ENCODE measurements around the gene ASTL. TPM values are rescaled to one million over a fixed set of nuclear protein-coding genes. Genes with fewer than 3 reads are reported as not detected.

ASTL gene
- total and polyA plus RNA-seq, 9 of the 15 experiments (the other 6 are each of a cell fraction or from before 2014, with no cell fraction given), result not detected

- TF ChIP-seq PBX2 (CRISPR knock-in tag; IDR thresholded peaks at IDR 0.05; ENCODE audit: low read depth) (no peak), PBX2 (tag; conservative IDR thresholded peaks at IDR 0.05; ENCODE audit: low read depth) (peak; percentile 76), MAFF (IDR thresholded peaks at IDR 0.05; ENCODE audit: low read length) (peak; percentile 83), C11orf30 (IDR thresholded peaks at IDR 0.05; ENCODE audit: low read depth) (peak; percentile 95), MAFK (IDR thresholded peaks at IDR 0.05; ENCODE audit: low read length) (peak; percentile 69), TAL1 (IDR thresholded peaks at IDR 0.05) (peak; percentile 61; the same call in 1 of the 2 replicates), SMARCE1 (IDR thresholded peaks at IDR 0.05) (0 out of 2 replicates have a peak, but pooled peaks have one; percentile 41), NFIC (IDR thresholded peaks at IDR 0.05) (peak; percentile 98)
These were observed 43.1 kb downstream of the ASTL start (continued) for GRCh38 chr2:96095116-96095636.

GRCh38 chr2:96093528-96093927, 44.8 kb downstream of the ASTL start:
- in situ Hi-C loops (cut with MboI) (loop anchor here (25.0 kb wide), 1 partner anchor 306 kb away; no protein-coding TSS in a partner anchor), intact Hi-C loops (cut with micrococcal nuclease) (no loop called here)
- Histone ChIP-seq H3K4me1 (replicated peaks in 1 of 2; ENCODE audit: control insufficient read depth in 2 of 2, insufficient read depth in 2 of 2, low read length in 2 of 2) (peaks cover 11 to 32% of the 10 kb centered on the region in 2 experiments; a peak in 4 of 5 replicates), H3K4me2 (ENCODE audit: insufficient read depth, low read length) (no peak overlapping the region), H3K27ac (ENCODE audit: extremely low read depth, low read depth, low read length) (no peak overlapping the region), H3K4me3 (no peak overlapping the region), H3K9me1 (ENCODE audit: control insufficient read depth, insufficient read depth, low read length) (no peaks in the 10 kb centered on the region), H3K36me3 (ENCODE audit: control insufficient read depth, insufficient read depth, low read length) (no peaks in the 10 kb centered on the region), H3K79me2 (ENCODE audit: control insufficient read depth, insufficient read depth, low read length) (no peaks in the 10 kb centered on the region), H3K9me3 (replicated peaks; ENCODE audit: control insufficient read depth, insufficient read depth, low read depth, low read length) (no peaks in the 10 kb centered on the region), H3K27me3 (ENCODE audit: control insufficient read depth in 2 of 2, insufficient read depth in 2 of 2, low read length in 2 of 2) (peaks cover under 1 to 12% of the 10 kb centered on the region in 2 experiments; a peak in 1 of 5 replicates), H4K20me1 (replicated peaks; ENCODE audit: control insufficient read depth, insufficient read depth, low read length) (no peaks in the 10 kb centered on the region; the same call in 1 of the 2 replicates), H2AFZ (ENCODE audit: low read depth, low read length) (no peak overlapping the region), H3K9ac (ENCODE audit: insufficient read depth in 1 of 2, low read depth in 2 of 2, low read length in 2 of 2) (no peak overlapping the region)
- ATAC-seq (no peak), DNase-seq (ENCODE audit: extremely low read depth in 1 of 4, low spot score in 3 of 4) (no peak), FAIRE-seq (no peak)
- no TSS peak for BruUV-seq (replicated peaks)
- POLR2A ChIA-PET, result interaction anchor here (0.6 to 1.4 kb wide), 2 partner anchors 11 to 153 kb away, joined by 3 to 4 read pairs; no protein-coding TSS in a partner anchor
- CTCF ChIA-PET (ENCODE audit: low intra/inter-chr PET ratio), result no interaction called here
- TF ChIP-seq TRIM24 (IDR thresholded peaks at IDR 0.05) (peak in 1 of 2 experiments; percentile 48; a peak in 1 of 4 replicates), ZNF316 (IDR thresholded peaks at IDR 0.05) (peak; percentile 71), OTX1 (CRISPR knock-in tag; IDR thresholded peaks at IDR 0.05) (no peak), SMARCB1 (IDR thresholded peaks at IDR 0.05; ENCODE audit: insufficient read length, low read depth) (no peak), E2F1 (CRISPR knock-in tag; IDR thresholded peaks at IDR 0.05) (no peak)
- WGBS (ENCODE audit: insufficient coverage, low coverage, missing lambda C conversion rate), result 69% methylated on average over 4 of the region's 4 CpGs
